Activated CD4-positive, CD25-positive, alpha-beta regulatory T cell treated with anti-CD3 and anti-CD28 coated beads, Interleukin-2, amount 50 U/mL, for 16 hours (primary cell): ENCODE results near the gene C15orf39.
"Not testable (repeated sequence)": the region's sequence is repeated elsewhere in the genome, so short reads cannot be mapped to it uniquely, and the experiment has no call there.

Source experiments
- DNase-seq: peaks from one replicate; pipeline ENCODE4 v3.0.0-alpha.2; 2020; ENCODE audit warnings: low read depth, low spot score

C15orf39 gene

DNA sequence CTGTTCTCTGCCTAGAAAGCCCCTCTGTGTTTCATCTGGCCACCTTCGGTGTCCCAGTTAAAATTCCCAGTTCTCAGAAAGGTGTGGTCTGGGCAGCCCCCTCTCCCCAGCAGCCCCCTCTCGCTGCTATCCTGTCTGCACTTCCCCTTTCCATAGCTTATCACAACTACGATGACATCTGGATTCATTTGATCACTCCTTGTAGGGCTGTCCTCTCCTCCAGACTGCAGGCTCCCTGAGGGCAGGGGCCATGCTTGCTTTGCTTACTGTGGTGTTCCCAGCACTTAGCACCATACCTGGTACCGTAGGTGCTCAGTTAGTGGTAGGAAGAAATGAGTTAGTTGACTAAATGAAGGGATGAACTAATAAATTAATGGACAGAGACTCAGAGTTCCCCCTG lies 30.2 kb downstream of the C15orf39 start:
- no peak for DNase-seq

DNA sequence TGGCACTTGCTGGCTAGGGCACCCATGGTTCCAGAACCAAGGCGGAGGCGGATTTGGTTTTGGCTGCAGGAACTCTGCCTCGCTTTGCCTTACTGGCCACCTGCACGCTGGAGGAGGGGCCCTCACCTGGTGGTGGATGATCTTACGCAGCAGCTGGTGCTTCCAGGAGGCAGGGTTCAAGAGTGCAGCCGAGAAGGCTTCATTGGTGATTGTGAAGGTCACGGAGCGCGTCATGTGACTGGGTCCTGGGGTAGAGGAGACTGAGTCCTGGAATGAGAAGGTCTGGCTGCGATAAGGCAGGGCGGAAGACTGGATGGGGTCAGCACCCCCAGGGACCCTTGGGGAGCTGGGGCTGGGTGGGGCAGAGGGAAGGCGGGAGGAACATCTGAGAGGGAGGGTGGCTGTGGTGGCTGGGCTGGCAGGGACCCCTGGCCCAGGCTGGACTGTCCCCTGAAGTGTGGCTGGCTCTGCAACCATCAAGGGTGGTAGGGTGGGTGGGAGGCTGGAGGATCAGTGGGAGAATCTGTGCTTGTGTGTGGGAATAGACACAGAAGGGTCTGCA lies 30.7 kb downstream of the C15orf39 start:
- no peak for DNase-seq

DNA sequence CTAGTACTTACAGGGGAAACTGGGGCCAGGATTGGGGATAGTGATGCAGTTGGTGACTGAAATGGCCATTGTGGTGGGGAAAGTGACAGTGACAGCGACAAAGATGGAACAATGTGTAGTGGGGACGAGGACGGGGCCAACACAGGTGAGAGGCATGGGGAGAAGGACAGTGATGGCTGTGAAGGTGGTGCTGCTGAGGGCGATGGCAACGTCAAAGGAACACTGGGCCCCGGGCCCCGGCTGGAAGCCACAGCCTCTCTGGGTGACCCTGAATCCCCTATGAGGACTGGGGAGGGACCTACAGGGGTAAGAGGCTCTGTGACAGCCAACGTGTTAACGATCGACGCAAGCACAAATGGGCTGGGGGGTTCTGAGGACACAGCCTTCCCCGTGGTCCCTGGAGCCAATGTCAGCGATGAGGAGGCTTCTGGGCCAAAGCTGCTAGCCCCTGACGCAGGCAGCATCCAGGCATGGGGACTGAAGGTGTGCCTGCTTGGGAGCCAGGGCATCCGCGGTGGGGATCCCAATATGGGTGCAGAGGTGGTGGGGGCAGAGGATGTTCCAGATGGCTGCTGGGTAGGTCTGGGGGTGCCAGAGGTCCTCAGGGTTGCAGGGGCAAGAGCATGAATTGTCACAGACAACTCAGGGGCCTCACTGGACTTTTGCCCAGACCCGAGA lies 31.3 kb downstream of the C15orf39 start:
- no peak for DNase-seq

DNA sequence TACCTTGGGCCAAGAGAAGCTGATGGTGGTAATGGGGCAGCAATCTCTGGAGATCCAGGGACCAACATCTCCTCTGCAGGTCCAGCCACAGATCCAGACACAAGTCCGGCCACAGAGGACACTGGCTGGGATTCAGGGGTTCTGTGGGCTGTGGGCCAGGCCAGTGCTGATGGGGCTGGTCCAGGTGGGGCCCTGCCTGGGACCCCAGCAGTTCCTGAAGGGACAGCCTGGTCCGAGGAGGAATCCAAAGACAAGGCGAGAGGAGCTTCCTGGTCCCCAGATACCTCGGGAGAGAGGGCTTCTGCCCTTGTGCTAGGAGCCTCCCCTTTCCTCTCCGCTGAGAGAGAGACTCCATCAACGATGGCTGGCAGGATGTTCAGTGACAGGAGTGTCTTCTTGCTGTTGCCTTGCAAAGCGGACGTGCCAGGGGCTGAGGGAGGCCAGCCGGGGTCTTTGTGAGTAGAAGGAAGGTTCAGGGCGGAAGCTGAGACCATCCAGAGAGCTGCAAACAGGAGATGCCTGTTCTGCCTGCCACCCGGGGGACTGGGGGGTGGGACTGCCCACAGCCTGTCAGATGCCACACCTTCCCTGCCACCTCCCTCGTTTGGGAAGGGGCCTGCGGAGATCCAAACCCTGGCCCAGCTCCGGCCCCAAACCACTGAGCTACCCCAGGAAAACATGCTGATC lies 32.0 kb downstream of the C15orf39 start:
- no peak for DNase-seq

DNA sequence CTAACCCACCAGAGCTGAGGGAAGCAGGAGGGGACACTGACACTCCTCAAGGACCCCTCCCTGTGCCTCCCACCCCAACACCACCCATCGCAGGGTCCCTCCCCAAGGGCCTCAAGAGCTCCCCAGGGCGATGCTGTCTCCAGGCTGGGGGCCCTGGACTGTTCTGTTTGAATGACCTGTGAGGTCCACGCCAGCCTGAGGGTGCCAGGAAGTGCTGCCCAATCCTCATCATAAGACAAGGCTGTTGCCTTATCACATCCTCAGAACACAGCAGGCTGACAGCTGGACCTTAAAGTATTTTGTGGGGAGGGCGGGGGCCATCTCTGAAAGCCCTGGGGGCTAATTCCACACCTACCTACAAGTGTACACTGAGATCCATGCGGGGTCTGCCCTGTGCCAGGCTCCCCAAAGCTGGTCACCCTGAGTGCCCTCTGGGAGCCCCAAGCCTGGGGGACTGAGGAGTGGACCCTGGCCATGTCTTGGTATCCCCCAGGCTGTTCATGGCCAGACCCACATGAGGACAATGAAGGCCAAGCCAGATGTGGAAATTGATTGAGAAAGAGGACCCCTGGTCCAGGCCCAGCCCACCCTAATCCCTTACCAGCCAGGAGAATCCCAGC lies 32.6 kb downstream of the C15orf39 start:
- no peak for DNase-seq

DNA sequence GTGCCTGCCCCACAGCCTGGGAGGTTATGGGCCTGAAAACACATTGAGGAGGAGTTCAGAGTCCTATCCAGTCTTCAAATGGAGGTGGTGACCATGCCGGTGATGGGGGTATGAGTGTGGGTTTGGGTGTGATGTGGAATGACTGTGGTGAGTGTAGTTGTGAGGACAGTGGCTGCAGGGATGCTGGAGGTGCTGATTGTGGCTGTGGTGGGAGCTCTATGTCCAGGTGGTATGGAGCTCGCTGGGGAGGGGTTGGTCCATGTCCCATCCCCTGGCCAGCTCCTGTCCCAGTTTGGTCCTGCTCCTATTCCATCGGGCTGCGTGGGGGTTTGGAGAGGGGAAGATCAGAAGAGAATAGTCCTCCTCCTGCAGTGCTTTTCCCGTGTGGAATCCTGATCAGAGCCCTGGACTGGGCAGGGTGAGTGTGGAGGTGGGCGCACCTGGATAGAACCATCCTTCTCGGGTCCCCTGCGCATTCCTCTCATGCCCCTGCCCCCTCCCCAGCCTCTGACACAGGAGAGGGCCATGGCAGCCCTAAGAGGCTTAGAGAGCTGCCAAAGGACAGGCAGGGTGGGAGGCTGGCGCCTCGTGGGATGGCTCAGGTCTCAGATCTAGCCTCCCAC lies 33.5 kb downstream of the C15orf39 start:
- DNase-seq = no peak

DNA sequence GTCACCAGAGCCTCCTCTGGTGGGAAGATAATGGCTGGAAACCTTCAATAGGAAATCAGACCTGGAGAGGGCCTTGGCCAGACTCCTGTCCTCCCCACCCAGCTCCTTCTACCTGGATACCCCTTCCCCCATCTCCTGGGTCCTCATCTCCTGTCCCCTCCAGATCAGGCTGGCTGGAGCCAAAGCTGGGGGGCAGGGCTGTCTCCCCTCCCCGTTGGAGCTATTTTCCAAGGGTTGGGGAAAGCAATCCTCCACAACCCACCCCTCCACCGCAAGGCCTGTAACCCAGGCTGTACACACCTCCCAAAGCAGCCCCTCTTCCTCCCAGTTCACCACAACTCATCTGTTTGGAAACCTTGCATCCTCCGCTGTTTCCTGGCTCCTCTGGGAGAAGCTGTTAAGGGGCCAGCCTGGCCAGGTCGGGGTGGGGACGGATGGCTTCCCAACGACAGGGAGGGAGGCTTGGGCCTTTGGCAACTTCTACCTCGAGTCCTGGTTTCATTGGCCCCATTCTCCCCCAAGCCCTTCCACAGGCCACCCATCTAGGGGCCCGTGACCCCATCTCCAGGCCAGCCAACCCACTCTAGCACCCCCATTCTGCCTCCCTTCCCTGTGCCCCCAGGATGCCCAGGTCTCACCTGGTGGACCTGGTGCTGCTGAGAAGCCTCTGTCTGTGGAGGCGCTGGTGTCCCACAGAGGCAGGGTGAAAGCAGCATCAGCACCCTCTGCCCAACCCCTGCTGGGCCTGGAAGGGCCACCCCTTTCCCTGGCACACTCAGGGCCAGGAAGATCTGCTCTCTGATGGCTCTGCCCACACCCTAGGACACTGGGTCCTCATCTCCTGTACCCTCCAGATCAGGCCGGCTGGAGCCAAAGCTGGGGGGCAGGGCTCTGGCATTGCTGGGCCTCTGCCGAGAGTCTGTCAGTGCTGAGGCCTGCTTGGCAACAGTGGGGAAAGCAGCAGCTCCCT lies 34.4 kb downstream of the C15orf39 start:
- DNase-seq = no peak

DNA sequence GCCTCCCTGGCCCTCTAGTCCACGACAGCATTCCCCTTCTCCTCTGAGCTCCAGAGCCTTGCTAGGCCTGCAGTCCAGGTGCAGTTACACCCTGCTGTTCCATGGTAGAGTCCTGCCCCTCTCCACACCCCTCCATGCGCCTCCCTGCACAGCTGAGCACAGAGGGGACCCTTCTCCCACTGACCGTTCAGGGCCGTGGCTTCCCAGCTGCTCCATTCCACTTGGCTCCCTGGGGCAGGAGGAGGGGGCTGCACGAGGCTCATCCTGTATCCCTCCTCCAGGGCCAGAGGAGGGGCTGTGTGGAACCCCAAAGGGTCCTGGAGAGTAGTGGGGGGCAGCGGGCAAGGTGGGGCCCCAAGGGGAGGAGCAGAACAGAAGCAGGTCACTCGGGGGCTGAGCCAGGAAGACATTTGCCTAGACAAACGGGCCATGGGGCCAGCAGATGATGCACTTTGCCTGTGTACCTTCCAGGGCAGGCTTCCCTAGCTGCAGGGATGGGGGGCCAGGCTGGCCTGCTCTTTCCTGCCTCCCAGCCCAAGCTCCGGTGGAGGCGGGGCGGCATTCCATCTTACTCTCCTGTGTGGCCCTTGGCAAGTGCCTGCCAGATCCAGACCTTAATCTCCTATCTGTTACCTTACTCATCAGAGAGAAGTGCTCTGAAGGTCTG lies 35.8 kb downstream of the C15orf39 start:
- DNase-seq = no peak

DNA sequence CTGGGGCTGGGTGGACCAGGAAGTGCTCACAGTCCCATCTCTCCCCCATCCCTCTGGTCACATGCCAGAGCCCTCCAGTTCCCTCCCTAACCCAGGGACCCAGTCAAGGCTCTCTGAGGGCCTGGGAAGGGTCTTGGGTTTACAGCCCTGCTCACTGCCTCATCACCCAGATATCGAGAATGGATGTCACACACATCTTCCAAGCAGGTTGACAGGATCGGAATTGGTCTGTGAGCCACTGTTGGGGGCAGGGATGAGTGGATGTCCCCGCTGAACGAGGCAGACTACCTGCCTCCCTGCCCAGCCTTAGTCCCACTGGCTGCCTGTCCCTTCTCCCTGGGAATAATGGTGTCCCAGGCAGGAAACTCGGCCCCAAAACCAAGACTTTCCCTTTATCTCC lies 36.5 kb downstream of the C15orf39 start:
- DNase-seq = no peak

DNA sequence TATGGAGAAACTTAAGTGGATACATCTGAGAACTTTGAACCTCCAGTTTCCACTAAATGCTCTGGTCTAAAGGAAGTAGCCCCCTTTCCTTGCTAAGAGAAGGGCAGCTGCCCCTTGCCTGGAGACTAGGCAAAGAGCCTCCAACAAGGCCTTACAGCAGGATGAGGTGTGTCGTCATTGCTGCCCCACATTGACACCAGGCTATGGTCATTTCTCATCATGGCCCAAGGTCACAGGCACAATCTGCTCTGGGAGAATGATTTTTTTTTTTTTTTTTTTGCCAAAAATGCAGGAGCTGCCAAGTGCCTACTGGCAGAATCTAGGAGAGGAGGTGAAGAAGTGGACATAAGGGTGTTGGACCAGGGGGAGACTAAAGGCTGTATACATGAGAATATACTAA lies 44.1 kb downstream of the C15orf39 start:
- not testable (repeated sequence) for DNase-seq

DNA sequence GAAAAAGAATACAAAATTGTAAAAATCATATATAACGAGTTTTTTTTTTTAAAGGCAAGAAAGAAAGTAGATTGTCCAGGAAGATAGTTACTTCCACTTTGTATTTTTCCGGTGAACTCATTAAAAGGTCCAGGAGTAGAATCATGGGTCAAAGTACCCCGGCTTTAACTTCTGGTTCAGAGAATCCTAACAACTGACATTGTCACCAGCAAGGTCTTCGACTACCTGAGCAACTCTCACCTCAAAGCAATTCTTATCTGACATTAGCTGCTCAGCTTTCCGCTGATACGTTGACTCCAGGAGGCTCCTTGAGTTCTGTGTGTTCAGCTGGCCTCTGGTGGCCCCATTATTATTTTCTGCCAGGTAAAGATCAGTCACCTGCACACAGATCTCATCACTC lies 47.3 kb downstream of the C15orf39 start:
- DNase-seq = not testable (repeated sequence)

DNA sequence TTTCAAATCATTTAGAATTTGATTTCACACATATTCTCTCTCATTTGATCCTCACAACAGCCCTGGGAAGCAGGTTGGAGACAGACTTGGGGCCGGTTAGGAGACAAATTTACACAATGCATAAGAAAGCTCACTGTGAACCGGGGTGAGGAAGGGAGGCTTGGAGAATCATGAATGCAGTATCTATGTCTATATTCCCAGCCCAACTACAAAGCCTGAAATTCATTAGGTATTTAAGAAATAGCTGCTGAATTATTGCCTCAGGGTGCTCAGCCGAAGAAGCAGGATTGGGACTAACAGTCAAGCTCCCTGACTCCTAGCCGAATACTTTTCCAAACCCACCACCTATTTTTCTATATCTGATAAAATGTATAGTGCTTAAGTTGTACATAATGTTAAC lies 48.0 kb downstream of the C15orf39 start:
- DNase-seq = no peak

DNA sequence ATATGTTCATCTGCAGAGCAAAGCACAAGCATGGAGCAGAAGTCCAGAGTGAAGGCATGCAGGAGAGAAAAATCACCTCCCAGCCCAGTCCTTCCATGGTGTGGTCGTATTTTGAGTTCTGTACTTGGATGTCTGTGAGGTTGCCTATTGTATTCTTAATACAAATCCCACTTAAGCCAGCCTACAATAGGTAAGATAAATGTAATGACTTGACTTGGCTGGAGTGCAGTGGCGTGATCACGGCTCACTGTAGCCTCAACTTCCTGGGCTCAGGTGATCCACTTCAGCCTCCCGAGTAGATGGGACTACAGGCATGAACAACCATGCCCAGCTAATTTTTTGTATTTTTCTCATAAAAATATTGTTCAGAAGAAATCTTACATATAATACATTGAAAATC lies 49.7 kb downstream of the C15orf39 start:
- DNase-seq = not testable (repeated sequence)

DNA sequence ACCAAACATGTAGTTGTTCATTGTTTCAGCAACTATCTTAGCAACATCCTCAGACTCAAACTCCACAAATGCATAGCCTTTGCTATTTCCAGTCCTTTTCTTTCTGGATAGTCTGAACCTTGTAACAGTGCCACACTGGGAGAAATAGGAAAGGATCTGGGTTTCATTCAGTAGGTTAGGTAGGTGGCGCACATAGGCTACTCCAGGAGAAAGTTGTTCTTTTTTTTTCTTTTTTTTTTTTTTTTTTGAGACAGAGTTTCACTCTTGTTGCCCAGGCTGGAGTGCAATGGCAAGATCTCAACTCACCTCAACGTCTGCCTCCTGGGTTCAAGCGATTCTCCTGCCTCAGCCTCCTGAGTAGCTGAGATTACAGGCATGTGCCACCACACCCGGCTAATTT lies 50.6 kb downstream of the C15orf39 start:
- DNase-seq = not testable (repeated sequence)

DNA sequence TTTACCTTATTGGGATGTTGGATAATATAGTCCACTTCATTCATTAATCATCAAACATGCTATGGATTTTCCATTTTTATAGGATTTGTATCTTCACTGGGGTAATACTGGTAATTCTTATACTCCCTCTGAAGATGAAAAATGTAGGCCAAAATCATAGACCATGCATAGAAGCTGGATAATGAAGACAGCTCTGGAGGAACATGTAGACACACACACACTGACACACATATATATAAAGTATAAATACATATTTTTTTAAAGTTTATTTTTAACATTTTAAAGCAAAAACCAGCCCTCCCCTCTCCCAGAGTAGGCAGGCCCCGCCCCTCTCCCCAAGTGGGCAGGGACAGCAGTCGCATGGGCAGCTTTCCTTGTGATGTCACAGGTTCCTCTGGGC lies 56.4 kb downstream of the C15orf39 start, which contains the start of gene GOLGA6C:
GOLGA6C (plus strand) TSS at position 301 of the 400 bp plus-strand sequence. CDS start 265 bp downstream, outside the sequence.
- not testable (repeated sequence) for DNase-seq

DNA sequence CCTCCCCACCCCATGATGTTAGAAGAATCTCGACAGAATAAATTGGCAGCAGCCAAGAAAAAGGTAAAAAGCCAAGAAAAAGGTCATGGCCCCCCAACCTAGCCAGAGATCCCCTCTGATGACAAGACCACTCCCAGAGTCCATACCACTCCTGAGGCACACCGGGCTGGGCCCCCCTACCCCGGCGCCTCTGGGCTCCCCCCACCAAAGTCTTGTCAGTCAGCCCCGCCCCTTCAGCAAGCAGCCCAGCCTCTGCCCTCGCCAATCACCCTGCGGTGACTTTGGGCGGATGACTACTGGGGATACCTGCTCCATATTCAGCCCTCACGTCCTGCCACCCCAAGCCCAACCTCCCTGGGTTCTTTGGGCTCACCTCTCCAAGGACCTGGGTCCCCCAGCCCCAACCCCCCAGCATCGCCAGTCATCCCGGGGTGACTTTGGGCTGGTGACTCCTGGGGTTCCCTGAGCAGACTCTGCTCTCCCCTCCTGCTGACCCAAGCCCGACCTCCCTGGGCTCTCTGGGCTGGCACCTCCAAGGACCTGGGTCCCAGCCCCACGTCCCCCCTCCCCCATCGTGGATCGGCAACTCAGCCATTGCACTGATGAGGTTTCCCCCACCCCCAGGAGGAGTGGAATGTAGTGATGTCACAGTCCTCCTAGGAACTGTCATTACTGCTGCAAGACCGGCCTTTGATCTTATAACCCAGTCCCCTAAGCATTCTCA lies 57.1 kb downstream of the C15orf39 start:
- not testable (repeated sequence) for DNase-seq

DNA sequence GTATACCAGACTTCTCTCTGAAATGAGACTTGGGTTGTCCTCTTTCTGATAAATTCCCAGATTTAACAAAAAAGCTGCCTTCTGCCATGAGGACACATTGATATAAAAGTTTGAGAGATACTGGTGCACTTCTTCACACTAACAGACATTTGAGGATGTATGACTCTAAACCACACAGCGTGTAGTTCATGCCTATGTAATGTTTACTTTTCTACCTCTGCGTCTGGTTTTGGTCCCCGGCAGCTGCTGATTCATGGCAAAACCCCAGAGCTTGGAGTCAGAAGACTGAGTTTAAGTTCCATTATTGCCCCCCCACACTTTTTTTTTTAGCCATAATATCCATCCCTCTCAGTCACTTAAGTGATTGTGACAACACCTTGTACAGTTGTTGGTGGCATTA lies 58.2 kb downstream of the C15orf39 start:
- DNase-seq = not testable (repeated sequence)
